ENCODE data around the gene NEIL1.
"Not testable (repeated sequence)": the region's sequence is repeated elsewhere in the genome, so short reads cannot be mapped to it uniquely, and the experiment has no call there.

The NEIL1 gene

GRCh38 chr15:75346796-75347221, at the start of gene NEIL1:
Gene NEIL1 (plus strand): TSS chr15:75347039. CDS start chr15:75348906, 1,867 bp downstream.
- H3K4me3 ChIP-seq (ENCODE audit: low read depth, low read length): peak within 1 kb of the TSS; percentile 61
- TF ChIP-seq CTCF (IDR thresholded peaks at IDR 0.05; ENCODE audit: borderline replicate concordance, insufficient read depth, low read depth, low read length): no peak

- H3K4me3 ChIP-seq (ENCODE audit: low read depth, low read length): not testable (repeated sequence)
Observed at GRCh38 chr15:75298541-75299310, 48.1 kb upstream of the NEIL1 start.

GRCh38 chr15:75299311-75299688, 47.5 kb upstream of the NEIL1 start:
- TF ChIP-seq CTCF (IDR thresholded peaks at IDR 0.05; ENCODE audit: borderline replicate concordance, insufficient read depth, low read depth, low read length): peak; percentile 40; the same call in 1 of the 2 replicates
- not testable (repeated sequence) for H3K4me3 ChIP-seq (ENCODE audit: low read depth, low read length)

GRCh38 chr15:75300026-75300425, 46.8 kb upstream of the NEIL1 start:
- not testable (repeated sequence) for H3K4me3 ChIP-seq (ENCODE audit: low read depth, low read length)

- TF ChIP-seq CTCF (IDR thresholded peaks at IDR 0.05; ENCODE audit: borderline replicate concordance, insufficient read depth, low read depth, low read length): no peak
Observed at GRCh38 chr15:75302318-75302717, 44.5 kb upstream of the NEIL1 start.

GRCh38 chr15:75302753-75303152, 44.1 kb upstream of the NEIL1 start:
- H3K4me3 ChIP-seq (ENCODE audit: low read depth, low read length): not testable (repeated sequence)

More at GRCh38 chr15:75302318-75302717, 44.5 kb upstream of the NEIL1 start:
- no peak overlapping the region for H3K4me3 ChIP-seq (ENCODE audit: low read depth, low read length)

- H3K4me3 ChIP-seq (ENCODE audit: low read depth, low read length): no peak overlapping the region
- no peak for TF ChIP-seq CTCF (IDR thresholded peaks at IDR 0.05; ENCODE audit: borderline replicate concordance, insufficient read depth, low read depth, low read length)
Observed at GRCh38 chr15:75306188-75306587, 40.7 kb upstream of the NEIL1 start.

- TF ChIP-seq CTCF (IDR thresholded peaks at IDR 0.05; ENCODE audit: borderline replicate concordance, insufficient read depth, low read depth, low read length): peak; percentile 77
- no peak overlapping the region for H3K4me3 ChIP-seq (ENCODE audit: low read depth, low read length)
Observed at GRCh38 chr15:75307778-75308390, 39.0 kb upstream of the NEIL1 start.
